HEK293 (cell line): ENCODE results near the gene CENPT.
"Not testable (repeated sequence)": the region's sequence is repeated elsewhere in the genome, so short reads cannot be mapped to it uniquely, and the experiment has no call there.

ENCODE experiments used
- CTCF ChIA-PET: fragments of 350-600 bp; formaldehyde crosslinking; extraction: SDS; loops from one replicate; lab custom pipeline; 2021; ENCODE audit warnings: antibody characterized with exemption; lab: Yijun Ruan, JAX
- POLR2A ChIA-PET: fragments of 300-600 bp; formaldehyde crosslinking; extraction: SDS; loops from one replicate; lab custom pipeline; 2020; ENCODE audit warnings: antibody characterized with exemption, inconsistent platforms; lab: Yijun Ruan, JAX
- H3K27ac ChIP-seq: fragments of 200-500 bp; sonication (Bioruptor generic); 2 replicates; pipeline ENCODE4 v1.5.1; 2014; ENCODE audit warnings: low read depth, low read length, control low read depth, inconsistent platforms; ENCODE audit errors: extremely low read depth
- H3K36me3 ChIP-seq, 2 experiments: fragments of 200-500 bp in 1 of 2; sonication (Bioruptor generic) in 1 of 2; 1 replicate in 1 of 2; 2 replicates in 1 of 2; pipeline ENCODE4 v1.5.1; 2014 to 2017; ENCODE audit warnings: inconsistent platforms in 2 of 2, low read length in 2 of 2; ENCODE audit not compliant: control insufficient read depth in 2 of 2, insufficient read depth in 1 of 2
- H3K4me1 ChIP-seq: fragments of 200-500 bp; sonication (Bioruptor generic); 2 replicates; pipeline ENCODE4 v1.5.1; 2014; ENCODE audit warnings: mild to moderate bottlenecking, low read length, inconsistent platforms; ENCODE audit not compliant: control insufficient read depth, insufficient read depth
- H3K4me3 ChIP-seq: 2 replicates; pipeline ENCODE4 v1.5.1; 2011; ENCODE audit warnings: low read depth, mild to moderate bottlenecking, control low read depth, low read length, moderate library complexity
- H3K9me3 ChIP-seq: fragments of 200-500 bp; sonication (Bioruptor generic); 2 replicates; pipeline ENCODE4 v1.5.1; 2014; ENCODE audit warnings: low read depth, low read length, inconsistent platforms; ENCODE audit not compliant: control insufficient read depth, insufficient read depth
- GLI4 ChIP-seq: fragments of 450-650 bp; formaldehyde crosslinking; IDR thresholded peaks from 2 replicates; pipeline ENCODE4 v1.5.1; 2016; ENCODE audit warnings: missing biosample characterization, missing genetic modification characterization
- HOXA7 ChIP-seq: sonication (generic); formaldehyde crosslinking; IDR thresholded peaks from 2 replicates; pipeline ENCODE4 v1.8.1; 2022; ENCODE audit warnings: missing genetic modification reagents, borderline replicate concordance
- KLF16 ChIP-seq: fragments of 450-650 bp; formaldehyde crosslinking; IDR thresholded peaks from 2 replicates; pipeline ENCODE4 v1.5.1; 2017; ENCODE audit warnings: missing biosample characterization, missing genetic modification characterization
- ZEB2 ChIP-seq: fragments of 450-650 bp; formaldehyde crosslinking; IDR thresholded peaks from 2 replicates; pipeline ENCODE4 v1.5.1; 2016; ENCODE audit warnings: missing biosample characterization, missing genetic modification characterization
- ZNF133 ChIP-seq: fragments of 450-650 bp; formaldehyde crosslinking; IDR thresholded peaks from 2 replicates; pipeline ENCODE4 v1.5.1; 2016; ENCODE audit warnings: missing biosample characterization, missing genetic modification characterization
- ZNF174 ChIP-seq: fragments of 450-650 bp; formaldehyde crosslinking; IDR thresholded peaks from 2 replicates; pipeline ENCODE4 v1.5.0; 2017; ENCODE audit warnings: missing biosample characterization, mild to moderate bottlenecking, missing genetic modification characterization
- ZNF19 ChIP-seq: fragments of 450-650 bp; formaldehyde crosslinking; IDR thresholded peaks from 2 replicates; pipeline ENCODE4; 2016; ENCODE audit warnings: missing biosample characterization, missing genetic modification characterization, low read depth
- ZNF335 ChIP-seq: fragments of 450-650 bp; formaldehyde crosslinking; conservative IDR thresholded peaks from 2 replicates; pipeline ENCODE4 v1.5.1; 2016; ENCODE audit warnings: missing biosample characterization, missing genetic modification characterization
- ZNF37A ChIP-seq: fragments of 450-650 bp; IDR thresholded peaks from 2 replicates; pipeline ENCODE4 v1.5.1; 2018; ENCODE audit warnings: missing biosample characterization, missing genetic modification characterization
- ZNF426 ChIP-seq: fragments of 450-650 bp; formaldehyde crosslinking; IDR thresholded peaks from 2 replicates; pipeline ENCODE4 v1.5.1; 2017; ENCODE audit warnings: missing biosample characterization, missing genetic modification characterization, mild to moderate bottlenecking, inconsistent platforms, moderate library complexity
- ZNF585B ChIP-seq: fragments of 450-650 bp; formaldehyde crosslinking; IDR thresholded peaks from 2 replicates; pipeline ENCODE4 v1.5.1; 2016; ENCODE audit warnings: missing biosample characterization, missing genetic modification characterization
- ZNF645 ChIP-seq: fragments of 450-650 bp; formaldehyde crosslinking; IDR thresholded peaks from 2 replicates; pipeline ENCODE4; 2016; ENCODE audit warnings: missing biosample characterization, missing genetic modification characterization
- ZNF677 ChIP-seq: fragments of 450-650 bp; IDR thresholded peaks from 2 replicates; pipeline ENCODE4 v1.5.0; 2018; ENCODE audit warnings: missing biosample characterization, mild to moderate bottlenecking, missing genetic modification characterization, moderate library complexity
- ZNF76 ChIP-seq: fragments of 450-650 bp; formaldehyde crosslinking; IDR thresholded peaks from 2 replicates; pipeline ENCODE4; 2016; ENCODE audit warnings: low read depth, missing biosample characterization, missing genetic modification characterization, borderline replicate concordance
- ZNF768 ChIP-seq: fragments of 450-650 bp; formaldehyde crosslinking; IDR thresholded peaks from 2 replicates; pipeline ENCODE4 v1.5.1; 2018; ENCODE audit warnings: missing biosample characterization, mild to moderate bottlenecking, missing genetic modification characterization
- ZNF776 ChIP-seq: fragments of 450-650 bp; formaldehyde crosslinking; IDR thresholded peaks from 2 replicates; pipeline ENCODE4 v1.5.0; 2017; ENCODE audit warnings: missing biosample characterization, missing genetic modification characterization, borderline replicate concordance
- ZSCAN23 ChIP-seq: fragments of 450-650 bp; formaldehyde crosslinking; IDR thresholded peaks from 2 replicates; pipeline ENCODE4 v1.5.1; 2016; ENCODE audit warnings: missing biosample characterization, missing genetic modification characterization
- ZSCAN4 ChIP-seq: fragments of 450-650 bp; formaldehyde crosslinking; IDR thresholded peaks from 2 replicates; pipeline ENCODE4 v1.5.1; 2017; ENCODE audit warnings: missing biosample characterization, missing genetic modification characterization
- TF ChIP-seq, protein P1 (sequence below): fragments of 450-650 bp; formaldehyde crosslinking; IDR thresholded peaks from 2 replicates; pipeline ENCODE4 v1.5.1; 2016; ENCODE audit warnings: missing biosample characterization, missing genetic modification characterization
- TF ChIP-seq, protein P2 (sequence below): fragments of 450-650 bp; formaldehyde crosslinking; IDR thresholded peaks from 2 replicates; pipeline ENCODE4 v1.5.1; 2017; ENCODE audit warnings: missing biosample characterization, missing genetic modification characterization

The CENPT gene

DNA sequence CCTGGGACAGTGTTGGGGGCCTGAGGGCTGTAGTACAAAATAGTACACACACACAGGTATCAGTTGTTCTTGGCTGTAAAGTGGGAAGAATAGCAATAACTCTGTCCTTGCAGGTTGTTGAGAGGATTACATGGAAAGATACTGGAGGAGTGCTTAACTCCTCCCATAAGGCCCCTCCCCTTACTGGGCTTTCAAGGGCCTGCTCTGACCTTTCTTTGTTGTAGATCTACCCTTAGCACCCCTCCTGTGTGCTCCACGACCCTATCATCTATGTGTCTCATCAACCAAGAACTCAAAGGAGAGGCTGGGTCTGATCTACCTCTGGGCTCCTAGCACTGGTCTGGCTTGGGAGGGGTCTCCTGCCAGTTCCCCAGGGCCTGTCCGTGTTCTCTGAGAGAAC lies 17.1 kb upstream of the CENPT start:
- POLR2A ChIA-PET, result no interaction called here
- Histone ChIP-seq H3K36me3 (peaks cover 28 to 95% of the 10 kb centered on the region in 2 experiments; a peak in 2 of 3 replicates), H3K4me3 (no peak overlapping the region), H3K4me1 (peaks cover 3% of the 10 kb centered on the region; the same call in 1 of the 2 replicates), H3K9me3 (no peaks in the 10 kb centered on the region), H3K27ac (no peak overlapping the region)
- CTCF ChIA-PET, result interaction anchor here (1.0 to 1.7 kb wide), 4 partner anchors 44 to 55 kb away, joined by 3 to 7 read pairs (median 4); no protein-coding TSS in a partner anchor
- TF ChIP-seq ZNF37A, result no peak
- no peak for TF ChIP-seq ZSCAN4 (tag by site-specific recombination)
- TF ChIP-seq, protein P1, sequence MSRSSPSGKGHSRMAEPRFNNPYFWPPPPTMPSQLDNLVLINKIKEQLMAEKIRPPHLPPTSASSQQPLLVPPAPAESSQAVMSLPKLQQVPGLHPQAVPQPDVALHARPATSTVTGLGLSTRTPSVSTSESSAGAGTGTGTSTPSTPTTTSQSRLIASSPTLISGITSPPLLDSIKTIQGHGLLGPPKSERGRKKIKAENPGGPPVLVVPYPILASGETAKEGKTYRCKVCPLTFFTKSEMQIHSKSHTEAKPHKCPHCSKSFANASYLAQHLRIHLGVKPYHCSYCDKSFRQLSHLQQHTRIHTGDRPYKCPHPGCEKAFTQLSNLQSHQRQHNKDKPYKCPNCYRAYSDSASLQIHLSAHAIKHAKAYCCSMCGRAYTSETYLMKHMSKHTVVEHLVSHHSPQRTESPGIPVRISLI, result no peak
- no peak for TF ChIP-seq ZNF19 (tag by site-specific recombination)
- no peak for TF ChIP-seq ZNF133
- TF ChIP-seq GLI4 (tag by site-specific recombination), result no peak
- TF ChIP-seq ZEB2 (tag by site-specific recombination), result no peak
- TF ChIP-seq ZNF585B, result no peak
- TF ChIP-seq, protein P2, sequence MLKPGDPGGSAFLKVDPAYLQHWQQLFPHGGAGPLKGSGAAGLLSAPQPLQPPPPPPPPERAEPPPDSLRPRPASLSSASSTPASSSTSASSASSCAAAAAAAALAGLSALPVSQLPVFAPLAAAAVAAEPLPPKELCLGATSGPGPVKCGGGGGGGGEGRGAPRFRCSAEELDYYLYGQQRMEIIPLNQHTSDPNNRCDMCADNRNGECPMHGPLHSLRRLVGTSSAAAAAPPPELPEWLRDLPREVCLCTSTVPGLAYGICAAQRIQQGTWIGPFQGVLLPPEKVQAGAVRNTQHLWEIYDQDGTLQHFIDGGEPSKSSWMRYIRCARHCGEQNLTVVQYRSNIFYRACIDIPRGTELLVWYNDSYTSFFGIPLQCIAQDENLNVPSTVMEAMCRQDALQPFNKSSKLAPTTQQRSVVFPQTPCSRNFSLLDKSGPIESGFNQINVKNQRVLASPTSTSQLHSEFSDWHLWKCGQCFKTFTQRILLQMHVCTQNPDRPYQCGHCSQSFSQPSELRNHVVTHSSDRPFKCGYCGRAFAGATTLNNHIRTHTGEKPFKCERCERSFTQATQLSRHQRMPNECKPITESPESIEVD, result no peak
- no peak for TF ChIP-seq HOXA7
- no peak for TF ChIP-seq ZNF426 (tag by site-specific recombination)
- no peak for TF ChIP-seq ZNF174 (tag by site-specific recombination)
- no peak for TF ChIP-seq ZSCAN23 (tag by site-specific recombination)
- no peak for TF ChIP-seq ZNF776 (tag by site-specific recombination)
- no peak for TF ChIP-seq ZNF335 (tag by site-specific recombination)
- TF ChIP-seq ZNF677 (tag by site-specific recombination), result no peak
- no peak for TF ChIP-seq ZNF768
- TF ChIP-seq KLF16 (tag by site-specific recombination), result no peak
- no peak for TF ChIP-seq ZNF76
- TF ChIP-seq ZNF645 (tag by site-specific recombination), result no peak

- 0 out of 2 replicates have a peak overlapping the region, but pooled peaks have one; percentile 28 for H3K27ac ChIP-seq
- H3K36me3 ChIP-seq, result peaks cover 27 to 89% of the 10 kb centered on the region in 2 experiments; a peak in 2 of 3 replicates
- H3K4me1 ChIP-seq, POLR2A ChIA-PET, H3K4me3 ChIP-seq, CTCF ChIA-PET, H3K9me3 ChIP-seq: not testable (repeated sequence)
These were observed 16.6 kb upstream of the CENPT start for GRCh38 chr16:67864044-67864443.
